HEK293 (cell line): ENCODE data around the gene RHOF.

Experiments
- FEZF1 ChIP-seq: fragments of 450-650 bp; formaldehyde crosslinking; IDR thresholded peaks from 2 replicates; pipeline ENCODE4 v1.5.1; 2016; ENCODE audit warnings: missing biosample characterization, missing genetic modification characterization
- GLIS2 ChIP-seq: fragments of 450-650 bp; formaldehyde crosslinking; IDR thresholded peaks from 2 replicates; pipeline ENCODE4 v1.5.1; 2016; ENCODE audit warnings: missing biosample characterization, missing genetic modification characterization
- KLF9 ChIP-seq: fragments of 450-650 bp; formaldehyde crosslinking; IDR thresholded peaks from 2 replicates; pipeline ENCODE4 v1.5.1; 2016; ENCODE audit warnings: missing biosample characterization, missing genetic modification characterization, low read depth
- OVOL3 ChIP-seq: fragments of 450-650 bp; formaldehyde crosslinking; IDR thresholded peaks from 2 replicates; pipeline ENCODE4 v1.5.1; 2016; ENCODE audit warnings: missing biosample characterization, missing genetic modification characterization
- SCRT1 ChIP-seq: fragments of 450-650 bp; formaldehyde crosslinking; IDR thresholded peaks from 2 replicates; pipeline ENCODE4 v1.5.1; 2016; ENCODE audit warnings: missing biosample characterization, missing genetic modification characterization, borderline replicate concordance
- ZBTB7A ChIP-seq: fragments of 450-650 bp; formaldehyde crosslinking; IDR thresholded peaks from 2 replicates; pipeline ENCODE4 v1.5.1; 2016; ENCODE audit warnings: low read depth, missing biosample characterization, missing genetic modification characterization
- ZBTB8A ChIP-seq: fragments of 450-650 bp; formaldehyde crosslinking; IDR thresholded peaks from 2 replicates; pipeline ENCODE4 v1.5.1; 2016; ENCODE audit warnings: missing biosample characterization, missing genetic modification characterization
- ZFP41 ChIP-seq: fragments of 450-650 bp; formaldehyde crosslinking; IDR thresholded peaks from 2 replicates; pipeline ENCODE4 v1.5.1; 2016; ENCODE audit warnings: missing biosample characterization, missing genetic modification characterization, borderline replicate concordance
- ZNF16 ChIP-seq: fragments of 450-650 bp; formaldehyde crosslinking; IDR thresholded peaks from 2 replicates; pipeline ENCODE4 v1.5.1; 2016; ENCODE audit warnings: low read depth, missing biosample characterization, missing genetic modification characterization
- ZNF354C ChIP-seq: fragments of 450-650 bp; formaldehyde crosslinking; IDR thresholded peaks from 2 replicates; pipeline ENCODE4 v1.5.1; 2016; ENCODE audit warnings: missing biosample characterization, missing genetic modification characterization, low read depth, borderline replicate concordance
- ZNF473 ChIP-seq: fragments of 450-650 bp; formaldehyde crosslinking; IDR thresholded peaks from 2 replicates; pipeline ENCODE4 v1.5.1; 2017; ENCODE audit warnings: missing biosample characterization, missing genetic modification characterization
- ZNF521 ChIP-seq: fragments of 450-650 bp; formaldehyde crosslinking; IDR thresholded peaks from 2 replicates; pipeline ENCODE4 v1.5.1; 2017; ENCODE audit warnings: missing biosample characterization, mild to moderate bottlenecking, missing genetic modification characterization
- ZNF555 ChIP-seq: fragments of 450-650 bp; formaldehyde crosslinking; conservative IDR thresholded peaks from 2 replicates; pipeline ENCODE4 v1.5.1; 2017; ENCODE audit warnings: missing biosample characterization, mild to moderate bottlenecking, missing genetic modification characterization, inconsistent platforms
- ZNF670 ChIP-seq: fragments of 450-650 bp; formaldehyde crosslinking; IDR thresholded peaks from 2 replicates; pipeline ENCODE4 v1.5.1; 2016; ENCODE audit warnings: missing biosample characterization, missing genetic modification characterization, low read depth
- ZNF701 ChIP-seq: fragments of 450-650 bp; formaldehyde crosslinking; IDR thresholded peaks from 2 replicates; pipeline ENCODE4 v1.5.1; 2016; ENCODE audit warnings: missing biosample characterization, missing genetic modification characterization
- ZNF747 ChIP-seq: fragments of 450-650 bp; formaldehyde crosslinking; IDR thresholded peaks from 2 replicates; pipeline ENCODE4 v1.5.1; 2016; ENCODE audit warnings: missing biosample characterization, missing genetic modification characterization
- ZNF777 ChIP-seq: fragments of 450-650 bp; formaldehyde crosslinking; IDR thresholded peaks from 2 replicates; pipeline ENCODE4 v1.5.1; 2017; ENCODE audit warnings: missing biosample characterization, missing genetic modification characterization, borderline replicate concordance
- TF ChIP-seq, protein P1 (sequence below): fragments of 450-650 bp; formaldehyde crosslinking; IDR thresholded peaks from 2 replicates; pipeline ENCODE4 v1.5.1; 2016; ENCODE audit warnings: missing biosample characterization, missing genetic modification characterization
- TF ChIP-seq, protein P2 (sequence below): fragments of 450-650 bp; formaldehyde crosslinking; IDR thresholded peaks from 2 replicates; pipeline ENCODE4 v1.5.1; 2016; ENCODE audit warnings: missing biosample characterization, missing genetic modification characterization
- TF ChIP-seq, protein P3 (sequence below): fragments of 450-650 bp; formaldehyde crosslinking; IDR thresholded peaks from 2 replicates; pipeline ENCODE4 v1.5.1; 2016; ENCODE audit warnings: missing biosample characterization, missing genetic modification characterization
- TF ChIP-seq, protein P4 (sequence below): fragments of 450-650 bp; formaldehyde crosslinking; IDR thresholded peaks from 2 replicates; pipeline ENCODE4; 2016; ENCODE audit warnings: missing biosample characterization, missing genetic modification characterization
- TF ChIP-seq, protein P5 (sequence below): fragments of 450-650 bp; formaldehyde crosslinking; IDR thresholded peaks from 2 replicates; pipeline ENCODE4 v1.5.1; 2016; ENCODE audit warnings: missing biosample characterization, missing genetic modification characterization
- TF ChIP-seq, protein P6 (sequence below): fragments of 450-650 bp; formaldehyde crosslinking; IDR thresholded peaks from 2 replicates; pipeline ENCODE4 v1.5.0; 2017; ENCODE audit warnings: missing biosample characterization, missing genetic modification characterization, borderline replicate concordance
- TF ChIP-seq, protein P7 (sequence below): fragments of 450-650 bp; formaldehyde crosslinking; IDR thresholded peaks from 2 replicates; pipeline ENCODE4 v1.5.1; 2016; ENCODE audit warnings: missing biosample characterization, missing genetic modification characterization
- TF ChIP-seq, protein P8 (sequence below): fragments of 450-650 bp; formaldehyde crosslinking; conservative IDR thresholded peaks from 2 replicates; pipeline ENCODE4 v1.5.1; 2016; ENCODE audit warnings: low read depth, missing biosample characterization, missing genetic modification characterization

Gene RHOF

DNA sequence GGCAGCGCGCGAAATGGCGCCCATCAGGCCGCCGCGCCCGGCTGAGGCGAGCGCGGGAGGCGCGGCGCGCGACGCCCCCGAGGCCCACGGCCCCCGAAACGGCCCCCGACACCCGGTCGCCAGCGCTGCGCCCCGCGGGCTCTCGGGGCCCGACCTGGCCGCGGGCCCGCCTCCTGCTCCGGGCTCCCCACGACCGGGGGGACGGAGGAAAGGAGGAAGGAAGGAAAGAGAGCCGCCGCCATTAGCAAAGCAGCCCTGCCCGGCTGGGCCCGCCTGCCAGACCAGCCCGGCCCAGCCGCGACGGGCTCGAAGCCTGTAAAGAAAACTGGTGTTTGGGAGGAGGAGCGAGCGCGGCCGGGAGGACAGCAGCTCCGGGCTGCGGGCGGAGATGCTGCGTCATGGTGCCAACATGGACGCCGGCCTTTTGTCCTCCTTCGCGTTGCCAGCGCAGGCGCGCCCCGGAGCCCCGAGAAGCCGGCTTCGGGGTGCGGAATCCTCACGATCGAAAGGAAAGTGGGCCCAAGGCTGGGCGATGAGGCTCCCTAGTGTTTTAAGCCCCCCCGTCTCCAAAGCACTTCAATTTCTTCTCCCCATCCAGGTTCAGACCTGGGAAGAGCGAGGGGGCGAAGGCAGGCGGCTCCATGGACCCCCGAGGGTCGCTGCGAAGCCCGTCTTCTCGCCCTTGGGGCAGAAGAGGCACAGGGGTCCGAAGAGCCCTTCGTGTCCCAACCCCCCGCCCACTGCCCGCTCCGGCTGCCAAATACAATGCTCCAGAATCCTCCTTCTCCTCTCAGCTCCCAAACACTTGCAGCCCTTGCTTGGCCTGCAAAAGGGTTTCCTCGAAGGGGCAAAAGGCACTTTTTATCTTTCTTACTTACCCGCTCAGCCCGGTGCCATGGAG lies 7.5 kb upstream of the RHOF start (continued):
- TF ChIP-seq, protein P1, sequence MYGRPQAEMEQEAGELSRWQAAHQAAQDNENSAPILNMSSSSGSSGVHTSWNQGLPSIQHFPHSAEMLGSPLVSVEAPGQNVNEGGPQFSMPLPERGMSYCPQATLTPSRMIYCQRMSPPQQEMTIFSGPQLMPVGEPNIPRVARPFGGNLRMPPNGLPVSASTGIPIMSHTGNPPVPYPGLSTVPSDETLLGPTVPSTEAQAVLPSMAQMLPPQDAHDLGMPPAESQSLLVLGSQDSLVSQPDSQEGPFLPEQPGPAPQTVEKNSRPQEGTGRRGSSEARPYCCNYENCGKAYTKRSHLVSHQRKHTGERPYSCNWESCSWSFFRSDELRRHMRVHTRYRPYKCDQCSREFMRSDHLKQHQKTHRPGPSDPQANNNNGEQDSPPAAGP (tag by site-specific recombination), result peak; percentile 43; the same call in 1 of the 2 replicates
- no peak for TF ChIP-seq ZNF354C (tag by site-specific recombination)
- no peak for TF ChIP-seq ZNF670 (tag by site-specific recombination)
- TF ChIP-seq, protein P2, sequence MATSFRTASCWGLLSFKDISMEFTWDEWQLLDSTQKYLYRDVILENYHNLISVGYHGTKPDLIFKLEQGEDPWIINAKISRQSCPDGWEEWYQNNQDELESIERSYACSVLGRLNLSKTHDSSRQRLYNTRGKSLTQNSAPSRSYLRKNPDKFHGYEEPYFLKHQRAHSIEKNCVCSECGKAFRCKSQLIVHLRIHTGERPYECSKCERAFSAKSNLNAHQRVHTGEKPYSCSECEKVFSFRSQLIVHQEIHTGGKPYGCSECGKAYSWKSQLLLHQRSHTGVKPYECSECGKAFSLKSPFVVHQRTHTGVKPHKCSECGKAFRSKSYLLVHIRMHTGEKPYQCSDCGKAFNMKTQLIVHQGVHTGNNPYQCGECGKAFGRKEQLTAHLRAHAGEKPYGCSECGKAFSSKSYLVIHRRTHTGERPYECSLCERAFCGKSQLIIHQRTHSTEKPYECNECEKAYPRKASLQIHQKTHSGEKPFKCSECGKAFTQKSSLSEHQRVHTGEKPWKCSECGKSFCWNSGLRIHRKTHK (tag by site-specific recombination), result no peak
- no peak for TF ChIP-seq ZNF16 (tag by site-specific recombination)
- TF ChIP-seq FEZF1 (tag by site-specific recombination), result no peak
- peak; percentile 92 for TF ChIP-seq GLIS2 (tag by site-specific recombination)
- TF ChIP-seq, protein P3, sequence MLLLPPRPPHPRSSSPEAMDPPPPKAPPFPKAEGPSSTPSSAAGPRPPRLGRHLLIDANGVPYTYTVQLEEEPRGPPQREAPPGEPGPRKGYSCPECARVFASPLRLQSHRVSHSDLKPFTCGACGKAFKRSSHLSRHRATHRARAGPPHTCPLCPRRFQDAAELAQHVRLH (tag by site-specific recombination), result no peak
- no peak for TF ChIP-seq KLF9 (tag by site-specific recombination)
- TF ChIP-seq ZNF777 (tag by site-specific recombination), result 0 out of 2 replicates have a peak, but pooled peaks have one; percentile 12
- peak; percentile 93 for TF ChIP-seq ZBTB8A (tag by site-specific recombination)
- no peak for TF ChIP-seq ZNF473 (tag by site-specific recombination)
- TF ChIP-seq ZNF701 (tag by site-specific recombination), result no peak
- TF ChIP-seq OVOL3 (tag by site-specific recombination), result no peak
- TF ChIP-seq ZFP41, result no peak
- TF ChIP-seq, protein P4, sequence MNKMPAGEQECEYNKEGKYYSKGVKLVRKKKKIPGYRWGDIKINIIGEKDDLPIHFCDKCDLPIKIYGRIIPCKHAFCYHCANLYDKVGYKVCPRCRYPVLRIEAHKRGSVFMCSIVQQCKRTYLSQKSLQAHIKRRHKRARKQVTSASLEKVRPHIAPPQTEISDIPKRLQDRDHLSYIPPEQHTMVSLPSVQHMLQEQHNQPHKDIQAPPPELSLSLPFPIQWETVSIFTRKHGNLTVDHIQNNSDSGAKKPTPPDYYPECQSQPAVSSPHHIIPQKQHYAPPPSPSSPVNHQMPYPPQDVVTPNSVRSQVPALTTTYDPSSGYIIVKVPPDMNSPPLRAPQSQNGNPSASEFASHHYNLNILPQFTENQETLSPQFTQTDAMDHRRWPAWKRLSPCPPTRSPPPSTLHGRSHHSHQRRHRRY (tag by site-specific recombination), result no peak
- no peak for TF ChIP-seq ZNF521 (tag by site-specific recombination)
- no peak for TF ChIP-seq ZNF747 (tag by site-specific recombination)
- TF ChIP-seq ZBTB7A (tag by site-specific recombination), result peak; percentile 75; the same call in 1 of the 2 replicates
- TF ChIP-seq, protein P5, sequence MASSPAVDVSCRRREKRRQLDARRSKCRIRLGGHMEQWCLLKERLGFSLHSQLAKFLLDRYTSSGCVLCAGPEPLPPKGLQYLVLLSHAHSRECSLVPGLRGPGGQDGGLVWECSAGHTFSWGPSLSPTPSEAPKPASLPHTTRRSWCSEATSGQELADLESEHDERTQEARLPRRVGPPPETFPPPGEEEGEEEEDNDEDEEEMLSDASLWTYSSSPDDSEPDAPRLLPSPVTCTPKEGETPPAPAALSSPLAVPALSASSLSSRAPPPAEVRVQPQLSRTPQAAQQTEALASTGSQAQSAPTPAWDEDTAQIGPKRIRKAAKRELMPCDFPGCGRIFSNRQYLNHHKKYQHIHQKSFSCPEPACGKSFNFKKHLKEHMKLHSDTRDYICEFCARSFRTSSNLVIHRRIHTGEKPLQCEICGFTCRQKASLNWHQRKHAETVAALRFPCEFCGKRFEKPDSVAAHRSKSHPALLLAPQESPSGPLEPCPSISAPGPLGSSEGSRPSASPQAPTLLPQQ (tag by site-specific recombination), result no peak; the same call in 1 of the 2 replicates
- no peak for TF ChIP-seq ZNF555 (tag by site-specific recombination)
- TF ChIP-seq SCRT1 (tag by site-specific recombination), result no peak
- TF ChIP-seq, protein P6, sequence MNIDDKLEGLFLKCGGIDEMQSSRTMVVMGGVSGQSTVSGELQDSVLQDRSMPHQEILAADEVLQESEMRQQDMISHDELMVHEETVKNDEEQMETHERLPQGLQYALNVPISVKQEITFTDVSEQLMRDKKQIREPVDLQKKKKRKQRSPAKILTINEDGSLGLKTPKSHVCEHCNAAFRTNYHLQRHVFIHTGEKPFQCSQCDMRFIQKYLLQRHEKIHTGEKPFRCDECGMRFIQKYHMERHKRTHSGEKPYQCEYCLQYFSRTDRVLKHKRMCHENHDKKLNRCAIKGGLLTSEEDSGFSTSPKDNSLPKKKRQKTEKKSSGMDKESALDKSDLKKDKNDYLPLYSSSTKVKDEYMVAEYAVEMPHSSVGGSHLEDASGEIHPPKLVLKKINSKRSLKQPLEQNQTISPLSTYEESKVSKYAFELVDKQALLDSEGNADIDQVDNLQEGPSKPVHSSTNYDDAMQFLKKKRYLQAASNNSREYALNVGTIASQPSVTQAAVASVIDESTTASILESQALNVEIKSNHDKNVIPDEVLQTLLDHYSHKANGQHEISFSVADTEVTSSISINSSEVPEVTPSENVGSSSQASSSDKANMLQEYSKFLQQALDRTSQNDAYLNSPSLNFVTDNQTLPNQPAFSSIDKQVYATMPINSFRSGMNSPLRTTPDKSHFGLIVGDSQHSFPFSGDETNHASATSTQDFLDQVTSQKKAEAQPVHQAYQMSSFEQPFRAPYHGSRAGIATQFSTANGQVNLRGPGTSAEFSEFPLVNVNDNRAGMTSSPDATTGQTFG (tag by site-specific recombination), result no peak
- TF ChIP-seq, protein P7, sequence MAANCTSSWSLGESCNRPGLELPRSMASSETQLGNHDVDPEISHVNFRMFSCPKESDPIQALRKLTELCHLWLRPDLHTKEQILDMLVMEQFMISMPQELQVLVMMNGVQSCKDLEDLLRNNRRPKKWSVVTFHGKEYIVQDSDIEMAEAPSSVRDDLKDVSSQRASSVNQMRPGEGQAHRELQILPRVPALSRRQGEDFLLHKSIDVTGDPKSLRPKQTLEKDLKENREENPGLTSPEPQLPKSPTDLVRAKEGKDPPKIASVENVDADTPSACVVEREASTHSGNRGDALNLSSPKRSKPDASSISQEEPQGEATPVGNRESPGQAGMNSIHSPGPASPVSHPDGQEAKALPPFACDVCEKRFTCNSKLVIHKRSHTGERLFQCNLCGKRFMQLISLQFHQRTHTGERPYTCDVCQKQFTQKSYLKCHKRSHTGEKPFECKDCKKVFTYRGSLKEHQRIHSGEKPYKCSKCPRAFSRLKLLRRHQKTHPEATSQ, result no peak
- TF ChIP-seq, protein P8, sequence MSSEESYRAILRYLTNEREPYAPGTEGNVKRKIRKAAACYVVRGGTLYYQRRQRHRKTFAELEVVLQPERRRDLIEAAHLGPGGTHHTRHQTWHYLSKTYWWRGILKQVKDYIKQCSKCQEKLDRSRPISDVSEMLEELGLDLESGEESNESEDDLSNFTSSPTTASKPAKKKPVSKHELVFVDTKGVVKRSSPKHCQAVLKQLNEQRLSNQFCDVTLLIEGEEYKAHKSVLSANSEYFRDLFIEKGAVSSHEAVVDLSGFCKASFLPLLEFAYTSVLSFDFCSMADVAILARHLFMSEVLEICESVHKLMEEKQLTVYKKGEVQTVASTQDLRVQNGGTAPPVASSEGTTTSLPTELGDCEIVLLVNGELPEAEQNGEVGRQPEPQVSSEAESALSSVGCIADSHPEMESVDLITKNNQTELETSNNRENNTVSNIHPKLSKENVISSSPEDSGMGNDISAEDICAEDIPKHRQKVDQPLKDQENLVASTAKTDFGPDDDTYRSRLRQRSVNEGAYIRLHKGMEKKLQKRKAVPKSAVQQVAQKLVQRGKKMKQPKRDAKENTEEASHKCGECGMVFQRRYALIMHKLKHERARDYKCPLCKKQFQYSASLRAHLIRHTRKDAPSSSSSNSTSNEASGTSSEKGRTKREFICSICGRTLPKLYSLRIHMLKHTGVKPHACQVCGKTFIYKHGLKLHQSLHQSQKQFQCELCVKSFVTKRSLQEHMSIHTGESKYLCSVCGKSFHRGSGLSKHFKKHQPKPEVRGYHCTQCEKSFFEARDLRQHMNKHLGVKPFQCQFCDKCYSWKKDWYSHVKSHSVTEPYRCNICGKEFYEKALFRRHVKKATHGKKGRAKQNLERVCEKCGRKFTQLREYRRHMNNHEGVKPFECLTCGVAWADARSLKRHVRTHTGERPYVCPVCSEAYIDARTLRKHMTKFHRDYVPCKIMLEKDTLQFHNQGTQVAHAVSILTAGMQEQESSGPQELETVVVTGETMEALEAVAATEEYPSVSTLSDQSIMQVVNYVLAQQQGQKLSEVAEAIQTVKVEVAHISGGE, result no peak
